GM18868 (cell line): ENCODE measurements around the gene IGIP.

Experiments
- ATAC-seq: cut with Tn5 transposase; IDR thresholded peaks from one replicate; pipeline ENCODE4 v1.9.1; 2021; ENCODE audit warnings: mild to moderate bottlenecking, moderate library complexity; ENCODE audit not compliant: unreplicated experiment

The IGIP gene

GRCh38 chr5:140162275-140162674, 36.5 kb downstream of the IGIP start:
- no peak for ATAC-seq

DNA sequence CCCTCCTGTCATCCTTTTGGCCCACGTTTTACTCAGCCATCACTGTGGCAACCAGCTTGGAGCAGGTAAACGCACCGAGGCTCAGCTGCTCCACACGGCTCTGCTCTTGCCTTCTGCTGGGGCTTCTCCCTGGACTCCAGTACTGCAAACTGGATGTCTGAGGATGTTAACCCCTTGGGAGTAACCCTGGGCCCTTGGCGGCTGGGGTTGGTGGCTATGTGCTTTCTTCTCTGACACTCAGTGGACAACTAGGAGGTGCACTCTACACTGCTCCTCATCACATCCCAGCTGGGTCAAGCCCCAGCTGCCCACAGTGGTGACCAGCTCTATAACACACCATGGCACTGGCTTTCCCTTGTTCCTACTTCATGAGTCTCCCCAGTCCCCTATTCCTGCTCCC, 37.0 kb downstream of the IGIP start:
- no peak for ATAC-seq

DNA sequence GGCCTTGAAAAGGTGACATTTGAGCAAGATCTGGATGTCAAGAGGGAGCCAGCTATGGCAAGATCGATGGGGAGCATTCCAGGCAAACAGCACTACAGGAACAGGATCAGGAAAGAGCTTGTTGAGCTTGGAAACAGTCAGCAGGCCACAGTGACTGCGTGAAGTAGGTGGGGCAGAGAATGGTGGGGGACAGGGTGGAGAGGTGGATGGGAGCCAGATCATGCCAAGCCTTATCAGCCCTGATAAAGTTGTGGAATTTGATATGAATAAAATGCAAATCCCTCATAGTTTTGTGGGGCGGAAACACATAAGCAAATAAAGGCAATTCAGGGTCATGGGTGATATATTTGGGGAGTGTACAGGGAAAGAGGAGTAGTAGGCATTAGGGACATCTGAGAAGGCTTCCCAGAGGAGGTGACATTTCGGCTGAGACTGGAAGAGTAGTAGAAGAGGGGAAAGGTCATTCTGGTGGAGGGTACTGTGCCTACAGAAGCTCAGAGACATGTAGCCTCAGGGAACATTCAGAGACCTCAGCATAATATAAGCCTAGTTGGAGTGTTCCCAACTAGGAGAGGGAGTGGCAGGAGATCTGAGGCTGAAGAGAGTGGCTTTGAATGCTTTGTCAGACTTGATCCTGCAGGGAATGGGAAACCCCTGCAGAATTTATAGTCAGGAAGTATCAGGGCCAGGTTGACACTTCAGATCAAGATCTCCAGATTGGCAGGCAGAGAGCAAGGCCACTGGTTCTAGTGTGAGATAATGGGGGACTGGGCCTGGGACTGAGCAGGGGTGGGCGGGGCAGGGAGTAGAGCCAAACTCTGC, 39.6 kb downstream of the IGIP start:
- ATAC-seq = no peak

DNA sequence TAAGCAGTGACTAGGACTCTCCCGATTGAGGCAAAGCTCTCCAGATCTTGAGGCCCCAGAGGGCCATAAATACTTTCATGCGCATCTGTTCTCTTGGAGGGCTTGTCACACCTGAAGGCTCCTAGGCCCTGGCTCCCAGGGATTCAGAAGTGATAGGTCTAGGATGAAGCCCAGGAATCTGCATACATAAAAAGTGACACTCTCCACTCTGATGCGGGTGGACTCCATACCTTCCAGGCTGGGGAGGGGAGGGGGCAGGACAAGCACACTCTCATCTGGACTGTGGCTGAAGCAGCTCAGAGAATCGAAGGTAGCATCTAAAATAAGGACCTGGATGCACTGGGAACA, 40.2 kb downstream of the IGIP start:
- no peak for ATAC-seq

DNA sequence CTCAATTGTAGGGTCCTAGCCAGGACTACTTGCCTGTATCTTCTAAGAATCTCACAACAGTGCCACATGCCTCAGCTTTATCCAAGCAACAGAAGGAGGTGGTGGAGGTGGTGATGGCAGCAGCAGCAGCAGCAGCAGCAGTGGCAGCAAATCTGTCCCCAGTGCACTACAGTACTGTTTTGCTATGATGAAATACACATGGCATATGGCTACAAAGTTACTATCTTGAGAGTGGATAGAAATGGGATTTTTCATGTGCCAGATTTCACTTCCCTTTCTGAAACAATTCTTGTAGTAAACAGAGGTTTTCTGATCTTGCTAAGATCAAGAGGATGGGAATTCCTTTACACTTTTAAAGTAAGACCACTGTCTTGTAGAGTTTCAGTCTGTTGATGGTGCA, 41.2 kb downstream of the IGIP start:
- peak; percentile 57 for ATAC-seq

DNA sequence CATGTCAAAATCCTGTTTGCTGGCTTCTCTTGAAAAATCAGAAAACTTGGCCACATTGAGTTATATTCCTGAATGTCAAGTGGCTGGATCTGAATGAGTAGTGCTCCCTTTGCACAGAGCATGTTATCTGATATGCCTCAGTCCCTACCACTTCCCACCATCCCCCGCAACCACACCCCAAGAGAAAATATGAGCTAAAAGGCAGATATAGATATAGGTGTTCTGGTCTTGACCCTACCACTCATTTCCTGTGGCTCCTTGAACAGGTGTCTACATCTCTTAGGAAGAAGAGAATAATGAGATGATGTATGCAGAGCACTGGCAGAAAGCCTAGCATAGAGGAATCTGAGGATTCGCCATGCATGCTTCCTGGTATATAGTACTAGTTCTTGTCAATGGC, 42.6 kb downstream of the IGIP start:
- no peak for ATAC-seq

GRCh38 chr5:140169410-140169809, 43.7 kb downstream of the IGIP start:
- ATAC-seq = no peak

DNA sequence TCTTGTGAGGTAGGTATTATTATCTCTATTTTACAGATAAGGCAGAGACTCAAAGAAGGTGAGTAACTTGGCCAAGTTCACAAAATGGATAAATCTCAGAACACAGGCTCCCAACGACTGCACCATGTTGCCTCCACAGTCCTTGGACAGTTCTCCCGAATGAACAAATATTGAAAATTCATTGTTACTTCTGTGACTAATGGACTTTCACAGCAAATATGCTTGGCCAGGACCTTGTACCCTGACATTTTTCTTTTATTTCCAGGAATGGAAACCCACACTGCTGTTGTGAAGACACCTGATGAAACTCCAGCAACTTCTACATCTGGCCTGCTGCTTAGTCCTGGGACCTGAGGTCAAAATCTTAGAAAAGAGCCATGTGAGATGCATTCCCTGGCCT, 46.7 kb downstream of the IGIP start:
- ATAC-seq = no peak

DNA sequence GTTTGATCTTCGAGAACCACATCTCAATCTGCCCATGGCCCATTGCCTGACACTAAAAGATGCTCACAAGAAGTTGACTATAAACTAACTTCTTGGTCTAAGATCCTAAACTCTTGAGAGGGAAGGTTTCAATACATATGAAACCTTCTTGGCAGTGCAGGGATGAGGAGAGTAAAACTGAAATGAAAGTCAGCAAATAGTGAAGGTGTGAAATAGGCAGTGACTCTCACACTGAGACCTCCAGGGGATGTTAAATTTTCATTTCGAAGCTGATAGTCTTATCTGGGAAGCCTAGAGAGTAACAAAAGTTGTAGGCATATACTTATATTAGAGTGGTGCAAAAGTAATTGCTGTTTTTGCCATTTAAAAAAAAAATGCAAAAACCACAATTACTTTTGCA, 48.3 kb downstream of the IGIP start:
- ATAC-seq = no peak

DNA sequence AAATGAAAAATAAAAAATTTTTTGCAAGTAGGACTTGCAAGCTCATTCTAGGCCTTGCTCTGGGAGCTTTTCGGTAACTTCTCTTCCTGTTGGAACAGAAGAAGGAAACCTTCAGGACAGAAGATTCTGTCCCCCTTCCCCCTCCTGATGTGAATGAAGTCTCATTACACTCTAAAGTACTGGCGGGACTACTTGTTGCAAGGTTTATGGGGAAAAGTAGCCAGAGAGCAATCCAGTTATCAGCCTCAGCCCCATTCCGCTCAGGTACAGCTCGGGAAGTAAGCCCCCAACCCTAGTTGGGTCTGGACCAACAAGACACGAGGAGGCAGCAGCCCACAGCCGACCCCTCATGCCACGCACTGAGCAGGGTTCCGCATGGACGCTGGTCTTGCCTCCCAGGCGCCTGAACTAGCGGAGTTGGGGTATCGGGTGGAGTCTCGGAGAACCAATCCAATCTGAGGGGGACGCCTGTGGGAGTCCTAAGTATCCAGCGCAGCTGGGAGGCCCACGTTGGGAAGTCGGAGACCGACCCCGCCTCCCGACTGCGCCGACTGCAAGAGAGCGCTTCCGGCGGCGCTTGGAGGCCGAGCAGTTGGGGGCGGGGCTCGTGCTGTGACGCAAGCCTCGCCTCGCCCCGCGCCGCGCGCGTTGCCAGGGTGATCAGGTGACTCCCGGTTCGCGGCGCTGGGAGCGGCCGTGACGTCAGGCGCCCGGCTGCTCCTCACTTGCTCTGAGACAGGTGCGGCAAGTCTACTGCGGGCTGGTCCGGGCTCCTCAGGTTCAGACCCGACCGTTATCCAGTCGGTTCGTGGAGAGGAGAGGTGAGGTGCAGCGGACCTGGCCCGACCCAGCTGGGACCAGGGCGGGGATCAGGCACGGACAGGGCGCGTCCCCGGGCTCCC, 49.0 kb downstream of the IGIP start, which contains the start of gene CYSTM1:
TSS of gene CYSTM1 (plus strand) at position 724 of the 902 bp plus-strand sequence. CDS start 19,278 bp downstream, outside the sequence.
- peak; percentile 91 for ATAC-seq

DNA sequence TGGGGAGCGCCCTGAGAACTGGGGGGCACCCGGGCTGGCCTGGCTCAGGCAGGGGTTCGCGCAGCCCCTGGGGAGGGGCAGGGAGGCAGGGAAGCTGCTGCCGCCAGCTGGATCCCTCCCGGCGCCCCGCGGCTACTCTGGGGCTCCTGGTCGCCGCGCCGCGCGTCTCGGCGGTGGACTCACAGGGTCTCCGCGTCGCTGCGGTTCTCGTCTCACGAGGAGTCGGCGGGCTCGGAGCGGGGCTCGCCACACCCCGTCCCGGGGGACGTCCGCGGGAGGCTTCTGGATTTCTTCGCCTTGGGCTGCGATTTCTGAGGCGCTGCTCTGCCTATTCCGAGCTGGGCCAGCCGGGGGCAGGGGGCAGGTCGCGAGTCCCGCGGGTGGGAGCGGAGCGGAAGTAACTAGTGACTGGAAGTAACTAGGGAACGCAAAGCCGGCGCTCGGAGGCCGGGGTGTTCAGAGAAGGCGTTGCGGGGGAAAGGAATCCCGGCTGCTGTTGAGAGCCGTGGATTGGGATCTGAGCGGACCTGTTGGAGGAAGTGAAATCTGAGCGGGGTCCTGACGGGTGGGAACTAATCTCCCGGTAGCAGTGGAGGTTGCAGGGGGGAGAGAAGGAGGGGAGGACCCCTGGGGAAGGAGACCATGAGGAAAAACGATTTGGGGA, 49.8 kb downstream of the IGIP start:
- peak; percentile 36 for ATAC-seq

- ATAC-seq = no peak
Observed at GRCh38 chr5:140176031-140176387, 50.3 kb downstream of the IGIP start.

GRCh38 chr5:140178086-140178410, 52.3 kb downstream of the IGIP start:
- ATAC-seq = no peak

DNA sequence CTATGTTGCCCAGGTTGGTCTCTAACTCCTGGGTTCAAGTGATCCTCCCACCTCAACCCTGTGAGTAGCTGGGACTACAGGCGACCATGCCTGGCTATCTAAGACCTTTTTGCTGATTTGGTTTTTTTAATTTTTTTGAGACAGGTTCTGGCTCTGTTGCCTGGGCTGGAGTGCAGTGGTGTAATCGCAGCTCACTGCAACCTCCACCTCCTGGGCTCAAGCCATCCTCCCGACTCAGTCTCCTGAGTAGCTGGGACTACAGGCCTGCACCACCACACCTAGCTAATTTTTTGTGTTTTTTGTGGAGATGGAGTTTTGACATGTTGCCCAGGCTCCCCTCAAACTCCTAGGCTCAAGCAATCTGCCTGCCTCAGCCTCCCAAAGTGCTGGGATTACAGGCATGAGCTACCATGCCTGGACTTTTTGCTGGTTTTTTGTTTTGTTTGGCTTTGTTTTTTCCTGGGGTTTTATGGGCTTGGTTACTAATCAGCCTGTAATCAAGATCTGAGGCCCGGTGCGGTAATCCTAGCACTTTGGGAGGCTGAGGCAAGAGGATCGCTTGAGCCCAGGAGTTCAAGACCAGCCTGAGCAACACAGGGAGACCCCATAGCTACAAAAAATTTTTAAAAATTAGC, 52.9 kb downstream of the IGIP start:
- ATAC-seq = no peak
